Naive B cell (primary cell): ENCODE results near the gene TIPARP. TPM values are rescaled to one million over a fixed set of nuclear protein-coding genes. Genes with fewer than 3 reads are reported as not detected.
"Not testable (repeated sequence)": the region's sequence is repeated elsewhere in the genome, so short reads cannot be mapped to it uniquely, and the experiment has no call there.

Experiments
- ATAC-seq, 2 donors: fragments of 150-1000 bp; cut with Tn5 transposase; 2 replicates each; pipeline ENCODE4 v1.10.0; 2021; ENCODE audit warnings: low read depth in 2 of 2, mild to moderate bottlenecking in 2 of 2, moderate library complexity in 2 of 2
- DNase-seq: peaks from one replicate; pipeline ENCODE4 v3.0.0; 2022
- H3K27ac Mint-ChIP-seq, 6 donors: one replicate each; pipeline ENCODE4 v1.8.0; 2020 to 2022; ENCODE audit warnings: mild to moderate bottlenecking in 6 of 6, mixed read lengths in 6 of 6, moderate library complexity in 5 of 6, inconsistent platforms in 2 of 6
- H3K27me3 Mint-ChIP-seq, 3 donors: one replicate each; pipeline ENCODE4 v1.8.0; 2021 to 2022; ENCODE audit warnings: mixed read lengths in 3 of 3, mild to moderate bottlenecking in 1 of 3
- H3K36me3 Mint-ChIP-seq, 2 donors: one replicate each; pipeline ENCODE4 v1.8.0; 2020 to 2022; ENCODE audit warnings: mixed read lengths in 2 of 2, inconsistent platforms in 1 of 2, mild to moderate bottlenecking in 1 of 2
- H3K4me1 Mint-ChIP-seq, 3 donors: one replicate each; pipeline ENCODE4 v1.8.0; 2020 to 2022; ENCODE audit warnings: mixed read lengths in 3 of 3, inconsistent platforms in 1 of 3, mild to moderate bottlenecking in 1 of 3, moderate library complexity in 1 of 3
- H3K4me3 Mint-ChIP-seq, 8 donors: one replicate each; pipeline ENCODE4 v1.8.0; 2020 to 2022; ENCODE audit warnings: mild to moderate bottlenecking in 8 of 8, mixed read lengths in 8 of 8, moderate library complexity in 8 of 8, inconsistent platforms in 2 of 8
- H3K9me3 Mint-ChIP-seq, 7 donors: one replicate each; pipeline ENCODE4 v1.8.0; 2020 to 2022; ENCODE audit warnings: mixed read lengths in 7 of 7, mild to moderate bottlenecking in 5 of 7, inconsistent platforms in 2 of 7, moderate library complexity in 1 of 7
- polyA plus RNA-seq, 6 donors: library from polyadenylated mRNA; unstranded; fragments of 300-500 nt; fragmentation: Illumina TruSeq; gene quantifications; one replicate each; pipeline ENCODE4 v1.2.3, GENCODE V29; 2021; ENCODE audit warnings: low read depth in 6 of 6

The TIPARP gene
- polyA plus RNA-seq, 6 donors from 2014 or later = 9.9 to 19.5 (median 16.0) TPM

- Mint-ChIP-seq H3K27me3 (no peaks in the 10 kb centered on the region), H3K27ac (no peak overlapping the region), H3K4me1 (peaks cover 40 to 46% (median 44%) of the 10 kb centered on the region in 3 donors), H3K36me3 (peaks cover 0 to 8% of the 10 kb centered on the region in 2 donors), H3K9me3 (no peaks in the 10 kb centered on the region), H3K4me3 (no peak overlapping the region)
- DNase-seq (no peak), ATAC-seq (no peak)
These were observed 14.5 kb downstream of the TIPARP start for GRCh38 chr3:156688632-156689452.

- Mint-ChIP-seq H3K36me3 (peaks cover 2 to 8% of the 10 kb centered on the region in 2 donors), H3K4me3 (no peak overlapping the region), H3K27me3 (no peaks in the 10 kb centered on the region), H3K4me1 (peaks cover 40 to 46% (median 44%) of the 10 kb centered on the region in 3 donors), H3K9me3 (no peaks in the 10 kb centered on the region), H3K27ac (peak overlapping the region in 2 of 6 donors; percentile 12 to 30)
- no peak for DNase-seq
- no peak for ATAC-seq
These were observed 15.2 kb downstream of the TIPARP start for GRCh38 chr3:156689608-156690007.

GRCh38 chr3:156691920-156692319 lies 17.5 kb downstream of the TIPARP start:
- Mint-ChIP-seq H3K27ac (no peak overlapping the region), H3K36me3 (peaks cover 12 to 14% of the 10 kb centered on the region in 2 donors), H3K27me3 (no peaks in the 10 kb centered on the region), H3K4me3 (no peak overlapping the region), H3K4me1 (peaks cover 25 to 31% (median 28%) of the 10 kb centered on the region in 3 donors), H3K9me3 (no peaks in the 10 kb centered on the region)
- DNase-seq = no peak
- ATAC-seq = no peak

GRCh38 chr3:156693166-156693565 lies 18.8 kb downstream of the TIPARP start:
- no peak overlapping the region for H3K4me3 Mint-ChIP-seq
- no peak for ATAC-seq
- DNase-seq = no peak
- no peaks in the 10 kb centered on the region for H3K27me3 Mint-ChIP-seq
- H3K36me3 Mint-ChIP-seq = peaks cover 21 to 24% of the 10 kb centered on the region in 2 donors
- no peaks in the 10 kb centered on the region for H3K9me3 Mint-ChIP-seq
- H3K27ac Mint-ChIP-seq = no peak overlapping the region
- H3K4me1 Mint-ChIP-seq = peaks cover 17 to 28% (median 21%) of the 10 kb centered on the region in 3 donors

- no peak for ATAC-seq
- Mint-ChIP-seq H3K4me3 (no peak overlapping the region), H3K4me1 (peaks cover 15 to 21% (median 15%) of the 10 kb centered on the region in 3 donors), H3K27ac (no peak overlapping the region), H3K36me3 (peaks cover 29 to 30% of the 10 kb centered on the region in 2 donors), H3K27me3 (no peaks in the 10 kb centered on the region), H3K9me3 (no peaks in the 10 kb centered on the region)
- DNase-seq = no peak
These were observed 20.1 kb downstream of the TIPARP start for GRCh38 chr3:156694536-156694935.

- Mint-ChIP-seq H3K27me3 (no peaks in the 10 kb centered on the region), H3K4me1 (peaks cover 13 to 31% (median 20%) of the 10 kb centered on the region in 3 donors), H3K27ac (peak overlapping the region in 1 of 6 donors; percentile 70), H3K4me3 (no peak overlapping the region), H3K9me3 (no peaks in the 10 kb centered on the region), H3K36me3 (peaks cover 18 to 31% of the 10 kb centered on the region in 2 donors)
- no peak for ATAC-seq
- no peak for DNase-seq
These were observed 28.0 kb downstream of the TIPARP start for GRCh38 chr3:156702367-156702766.

- DNase-seq (no peak), ATAC-seq (no peak)
- Mint-ChIP-seq H3K27me3 (no peaks in the 10 kb centered on the region), H3K4me3 (peak overlapping the region in 2 of 8 donors; percentile 47 to 49), H3K27ac (peak overlapping the region in 4 of 6 donors; percentile 21 to 69 (median 40)), H3K4me1 (peaks cover 9 to 26% (median 20%) of the 10 kb centered on the region in 3 donors), H3K36me3 (peaks cover 0 to 18% of the 10 kb centered on the region in 2 donors), H3K9me3 (no peaks in the 10 kb centered on the region)
These were observed 30.1 kb downstream of the TIPARP start for GRCh38 chr3:156704370-156705036.

- H3K4me1 Mint-ChIP-seq = peaks cover 9 to 26% (median 20%) of the 10 kb centered on the region in 3 donors
- H3K9me3 Mint-ChIP-seq = no peaks in the 10 kb centered on the region
- no peaks in the 10 kb centered on the region for H3K27me3 Mint-ChIP-seq
- peak; percentile 95 to 96 for ATAC-seq
- H3K27ac Mint-ChIP-seq = peak overlapping the region in 3 of 6 donors; percentile 15 to 75 (median 30)
- peak; percentile 45 for DNase-seq
- peaks cover 0 to 12% of the 10 kb centered on the region in 2 donors for H3K36me3 Mint-ChIP-seq
- peak overlapping the region in 2 of 8 donors; percentile 33 to 52 for H3K4me3 Mint-ChIP-seq
These were observed 31.6 kb downstream of the TIPARP start for GRCh38 chr3:156705761-156706616.

- Mint-ChIP-seq H3K36me3 (peaks cover 0 to 12% of the 10 kb centered on the region in 2 donors), H3K9me3 (no peaks in the 10 kb centered on the region), H3K4me1 (peaks cover 9 to 20% (median 20%) of the 10 kb centered on the region in 3 donors), H3K4me3 (peak overlapping the region in 1 of 8 donors; percentile 3), H3K27ac (no peak overlapping the region), H3K27me3 (no peaks in the 10 kb centered on the region)
- ATAC-seq (no peak), DNase-seq (no peak)
These were observed 33.2 kb downstream of the TIPARP start for GRCh38 chr3:156707588-156707987.

- DNase-seq = no peak
- H3K27me3 Mint-ChIP-seq = no peaks in the 10 kb centered on the region
These were observed 36.0 kb downstream of the TIPARP start for GRCh38 chr3:156710429-156710828.

GRCh38 chr3:156711113-156711512 lies 36.7 kb downstream of the TIPARP start:
- Mint-ChIP-seq H3K27me3 (no peaks in the 10 kb centered on the region), H3K36me3 (peaks cover 0 to 10% of the 10 kb centered on the region in 2 donors), H3K27ac (no peak overlapping the region), H3K4me1 (peaks cover 0 to 3% (median under 1%) of the 10 kb centered on the region in 3 donors), H3K9me3 (no peaks in the 10 kb centered on the region), H3K4me3 (no peak overlapping the region)
- DNase-seq (no peak), ATAC-seq (no peak)

More at GRCh38 chr3:156710429-156710828, 36.0 kb downstream of the TIPARP start:
- Mint-ChIP-seq H3K4me1 (peaks cover 0 to 10% (median 7%) of the 10 kb centered on the region in 3 donors), H3K27ac (no peak overlapping the region), H3K36me3 (peaks cover 0 to 10% of the 10 kb centered on the region in 2 donors), H3K9me3 (no peaks in the 10 kb centered on the region), H3K4me3 (no peak overlapping the region)
- no peak for ATAC-seq

- H3K36me3 Mint-ChIP-seq, H3K27me3 Mint-ChIP-seq, H3K9me3 Mint-ChIP-seq, H3K4me1 Mint-ChIP-seq, H3K27ac Mint-ChIP-seq, H3K4me3 Mint-ChIP-seq, ATAC-seq, DNase-seq: not testable (repeated sequence)
These were observed 37.6 kb downstream of the TIPARP start for GRCh38 chr3:156711944-156712343.
